Keratinocyte (primary cell): Measurements from ENCODE around the gene ZFP36. TPM values are rescaled to one million over a fixed set of nuclear protein-coding genes. Genes with fewer than 3 reads are reported as not detected.

Experiments
- DNase-seq: peaks from one replicate; pipeline ENCODE4 v3.0.0-alpha.2; 2011; ENCODE audit warnings: low read depth, missing footprints, low spot score
- FAIRE-seq: peaks from 2 replicates; lab custom pipeline; 2011; peaks lifted over from hg19 to GRCh38; lab: Jason Lieb, UNC
- H2AFZ ChIP-seq: 2 replicates; pipeline ENCODE4 v1.6.0; 2012; ENCODE audit warnings: low read length, control low read depth, inconsistent platforms; ENCODE audit not compliant: control insufficient read depth
- H3K27ac ChIP-seq: 2 replicates; pipeline ENCODE4 v1.5.1; 2011; ENCODE audit warnings: low read length; ENCODE audit not compliant: control insufficient read depth, insufficient read depth
- H3K27me3 ChIP-seq: 3 replicates; pipeline ENCODE4 v1.6.0; 2011; ENCODE audit warnings: low read length; ENCODE audit not compliant: control insufficient read depth, insufficient read depth; ENCODE audit errors: extremely low read depth
- H3K36me3 ChIP-seq, 2 experiments: 2 replicates in 1 of 2; 3 replicates in 1 of 2; pipeline ENCODE4 v1.5.1; 2011; ENCODE audit warnings: low read length in 2 of 2, mild to moderate bottlenecking in 1 of 2; ENCODE audit not compliant: control insufficient read depth in 2 of 2, insufficient read depth in 2 of 2; ENCODE audit errors: extremely low read depth in 1 of 2
- H3K4me1 ChIP-seq: 3 replicates; pipeline ENCODE4 v1.5.1; 2011; ENCODE audit warnings: low read length; ENCODE audit not compliant: control insufficient read depth, insufficient read depth; ENCODE audit errors: extremely low read depth
- H3K4me2 ChIP-seq: 3 replicates; pipeline ENCODE4 v1.6.0; 2011; ENCODE audit warnings: low read depth, low read length; ENCODE audit not compliant: control insufficient read depth, insufficient read depth; ENCODE audit errors: extremely low read depth
- H3K4me3 ChIP-seq, 3 experiments: fragments of 200-600 bp in 1 of 3; sonication (generic) in 1 of 3; 2 replicates in 2 of 3; 3 replicates in 1 of 3; pipeline ENCODE4 v1.5.1; 2011 to 2016; ENCODE audit warnings: low read length in 3 of 3, mild to moderate bottlenecking in 3 of 3, control low read depth in 2 of 3, inconsistent platforms in 1 of 3, low read depth in 1 of 3, mixed read lengths in 1 of 3, mixed run types in 1 of 3, moderate library complexity in 1 of 3; ENCODE audit not compliant: control insufficient read depth in 2 of 3, insufficient read depth in 2 of 3; ENCODE audit errors: extremely low read depth in 1 of 3
- H3K79me2 ChIP-seq: 2 replicates; pipeline ENCODE4 v1.6.0; 2012; ENCODE audit warnings: low read length; ENCODE audit not compliant: control insufficient read depth, insufficient read depth
- H3K9ac ChIP-seq: 3 replicates; pipeline ENCODE4 v1.6.0; 2011; ENCODE audit warnings: low read length; ENCODE audit not compliant: control insufficient read depth, insufficient read depth; ENCODE audit errors: extremely low read depth
- H3K9me1 ChIP-seq: 3 replicates; pipeline ENCODE4 v1.6.0; 2011; ENCODE audit warnings: low read length; ENCODE audit not compliant: control insufficient read depth, insufficient read depth; ENCODE audit errors: extremely low read depth
- H3K9me3 ChIP-seq: 2 replicates; pipeline ENCODE4 v1.5.1; 2012; ENCODE audit warnings: low read depth, low read length; ENCODE audit not compliant: control insufficient read depth
- H4K20me1 ChIP-seq: 3 replicates; pipeline ENCODE4 v1.6.0; 2011; ENCODE audit warnings: low read length; ENCODE audit not compliant: control insufficient read depth, insufficient read depth; ENCODE audit errors: extremely low read depth
- CTCF ChIP-seq, 3 experiments: IDR thresholded peaks in 1 of 3; conservative IDR thresholded peaks in 1 of 3; optimal IDR thresholded peaks in 1 of 3; 2 replicates in 2 of 3; 3 replicates in 1 of 3; pipeline versions ENCODE3 to v1.5.1; 2011; ENCODE audit warnings: low read length in 3 of 3, mild to moderate bottlenecking in 3 of 3, moderate library complexity in 2 of 3, control low read depth in 1 of 3, inconsistent platforms in 1 of 3; ENCODE audit not compliant: insufficient read depth in 2 of 3; ENCODE audit errors: extremely low read depth in 1 of 3
- EZH2 ChIP-seq: IDR thresholded peaks from one replicate; pipeline ENCODE4 v1.6.1; 2012; ENCODE audit warnings: inconsistent platforms, mild to moderate bottlenecking, low read length, moderate library complexity
- dilution Hi-C: fragments of 300-500 bp; cut with MboI; formaldehyde crosslinking; loops from one replicate; pipeline ENCODE4 v1.7.0; 2020; ENCODE audit warnings: low sequenced_read_pairs; ENCODE audit not compliant: extremely low pct_ligation_motif_present
- polyA minus RNA-seq, 3 experiments: library from RNA; depleted of rRNA, polyadenylated mRNA; stranded (reverse); fragments of >200 nt; gene quantifications; 1 replicate in 1 of 3; 2 replicates in 1 of 3; 3 replicates in 1 of 3; pipeline ENCODE4 v1.2.3, GENCODE V29; 2011
- polyA plus RNA-seq, 5 experiments: library from polyadenylated mRNA; depleted of rRNA in 3 of 5; stranded (reverse) in 3 of 5; stranded (forward) in 1 of 5; unstranded in 1 of 5; fragments of >200 nt; gene quantifications; 1 replicate in 1 of 5; 2 replicates in 3 of 5; 3 replicates in 1 of 5; pipeline versions ENCODE4 v1.2.1 to v1.2.3, GENCODE V29; 2011 to 2012; ENCODE audit warnings: missing spikeins in 2 of 5, low read depth in 1 of 5, low replicate concordance in 1 of 5

Gene ZFP36, protein sequence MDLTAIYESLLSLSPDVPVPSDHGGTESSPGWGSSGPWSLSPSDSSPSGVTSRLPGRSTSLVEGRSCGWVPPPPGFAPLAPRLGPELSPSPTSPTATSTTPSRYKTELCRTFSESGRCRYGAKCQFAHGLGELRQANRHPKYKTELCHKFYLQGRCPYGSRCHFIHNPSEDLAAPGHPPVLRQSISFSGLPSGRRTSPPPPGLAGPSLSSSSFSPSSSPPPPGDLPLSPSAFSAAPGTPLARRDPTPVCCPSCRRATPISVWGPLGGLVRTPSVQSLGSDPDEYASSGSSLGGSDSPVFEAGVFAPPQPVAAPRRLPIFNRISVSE
- 10.4 to 14.2 TPM (median 12.8 TPM) in 3 replicates for polyA plus RNA-seq
- polyA plus RNA-seq (2011; ENCODE audit: low read depth) = 66.8 TPM
- polyA plus RNA-seq (2011; cell fraction: cytosol; rRNA removed) = 11.3 and 17.9 TPM in 2 replicates
- 93.2 and 153 TPM in 2 replicates for polyA plus RNA-seq (2011; cell fraction: nucleus; rRNA removed)
- 35.1 and 305 TPM in 2 replicates for polyA plus RNA-seq (2012; ENCODE audit: low replicate concordance)
- 6.3 to 18.5 TPM (median 9.8 TPM) in 3 replicates for polyA minus RNA-seq
- polyA minus RNA-seq (2011; cell fraction: cytosol; rRNA and poly(A)+ RNA removed) = 40.3 TPM
- polyA minus RNA-seq (2011; cell fraction: nucleus; rRNA and poly(A)+ RNA removed) = 35.3 and 40.7 TPM in 2 replicates

- Histone ChIP-seq H3K27ac (peak within 1 kb of the TSS; percentile 88), H3K4me2 (peak within 1 kb of the TSS; percentile 88), H3K4me1 (peaks cover 38% of the 10 kb centered on the region), H3K9me1 (no peaks in the 10 kb centered on the region), H3K36me3 (peaks cover 6 to 14% of the 10 kb centered on the region in 2 experiments), H2AFZ (no peak within 1 kb of the TSS), H4K20me1 (peaks cover 4% of the 10 kb centered on the region), H3K9ac (peak within 1 kb of the TSS; percentile 93), H3K79me2 (peaks cover 23% of the 10 kb centered on the region), H3K27me3 (no peaks in the 10 kb centered on the region), H3K4me3 (peak within 1 kb of the TSS; percentile 75 to 85 (median 81)), H3K9me3 (no peaks in the 10 kb centered on the region)
- no peak for DNase-seq
- no peak for FAIRE-seq
- dilution Hi-C loops = no loop called here
- no peak for TF ChIP-seq EZH2
- TF ChIP-seq CTCF (optimal IDR thresholded peaks at IDR 0.05 in 1 of 3, IDR thresholded peaks at IDR 0.05 in 1 of 3, conservative IDR thresholded peaks at IDR 0.05 in 1 of 3; ENCODE audit: extremely low read depth in 1 of 3, insufficient read depth in 2 of 3, low read length in 3 of 3) = peak in 1 of 3 experiments; percentile 26
Measured at GRCh38 chr19:39406656-39407409, at the start of gene ZFP36. ZFP36 (plus strand) TSS chr19:39406847; CDS start chr19:39406905, 58 bp downstream.

DNA sequence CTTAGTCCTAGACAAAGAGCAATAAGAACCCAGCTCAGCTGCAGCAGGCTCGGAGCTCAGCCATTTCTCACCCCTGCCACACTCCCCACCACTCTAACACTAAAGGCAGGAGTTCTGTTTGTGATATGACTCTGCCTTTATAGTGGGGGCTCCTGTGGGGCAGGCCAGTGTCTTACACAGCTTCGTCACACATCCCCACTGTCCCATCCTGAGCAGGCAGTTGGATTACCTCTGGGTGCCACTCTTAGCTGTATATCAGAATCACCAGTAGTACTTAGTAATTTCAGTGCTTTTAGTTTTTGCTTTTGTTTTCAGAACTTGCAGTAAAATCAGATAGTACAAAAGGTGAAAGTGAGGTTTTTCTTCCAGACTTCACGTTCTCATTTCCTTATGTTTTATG is 47.6 kb upstream of the ZFP36 start:
- FAIRE-seq = no peak

More for the DNA sequence above, 47.6 kb upstream of the ZFP36 start:
- Histone ChIP-seq H3K9me3 (no peaks in the 10 kb centered on the region), H3K4me1 (peaks cover 22% of the 10 kb centered on the region), H4K20me1 (no peaks in the 10 kb centered on the region), H2AFZ (no peak overlapping the region), H3K9me1 (peaks cover 3% of the 10 kb centered on the region), H3K9ac (no peak overlapping the region), H3K4me3 (no peak overlapping the region), H3K4me2 (no peak overlapping the region), H3K79me2 (no peaks in the 10 kb centered on the region), H3K27me3 (no peaks in the 10 kb centered on the region), H3K27ac (no peak overlapping the region), H3K36me3 (peaks cover 26 to 57% of the 10 kb centered on the region in 2 experiments)
- dilution Hi-C loops = no loop called here
- TF ChIP-seq EZH2 (no peak), CTCF (optimal IDR thresholded peaks at IDR 0.05 in 1 of 3, IDR thresholded peaks at IDR 0.05 in 1 of 3, conservative IDR thresholded peaks at IDR 0.05 in 1 of 3; ENCODE audit: extremely low read depth in 1 of 3, insufficient read depth in 2 of 3, low read length in 3 of 3) (no peak)
- no peak for DNase-seq
